ENCODE measurements around the gene CDK14.

DNA sequence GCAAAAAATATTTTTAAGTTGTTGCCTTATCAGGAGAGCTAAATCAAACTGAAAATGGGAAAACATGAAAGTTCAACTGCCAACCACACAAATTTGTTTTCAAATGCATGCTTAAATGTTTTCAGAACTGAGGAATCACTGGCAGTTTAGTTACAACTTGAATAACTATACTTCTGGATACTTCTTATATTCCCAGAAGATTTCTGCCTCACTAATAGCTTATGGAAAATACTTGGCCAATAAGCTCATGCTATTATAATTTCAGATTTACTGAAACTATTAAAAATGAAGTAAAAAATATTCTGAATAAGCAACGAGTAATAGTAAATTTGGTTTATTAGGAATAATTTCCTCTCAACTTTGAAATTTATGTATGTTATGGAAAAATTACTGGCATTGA lies 222.2 kb downstream of the CDK14 start:
- TF ChIP-seq EZH2 (IDR thresholded peaks at IDR 0.05) (no peak), POLR2AphosphoS5 (IDR thresholded peaks at IDR 0.05; ENCODE audit: borderline replicate concordance, low read depth, low read length) (no peak)

Measured in SK-N-MC (cell line).